Endothelial cell of umbilical vein (primary cell): ENCODE measurements around the gene COX18. TPM values are rescaled to one million over a fixed set of nuclear protein-coding genes. Genes with fewer than 3 reads are reported as not detected.

ENCODE experiments used
- BruUV-seq: library from RNA; stranded (reverse); fragments of 400-500 nt; replicated peaks from 2 replicates; lab custom pipeline; 2021; lab: Mats Ljungman, UMichigan
- CTCF ChIA-PET: fragments of 300-600, 350-600 bp; sonication (Branson Sonifier 250); formaldehyde crosslinking; loops from one replicate; lab custom pipeline; 2021; ENCODE audit warnings: antibody characterized with exemption, inconsistent platforms; lab: Charles Lee
- POLR2A ChIA-PET: fragments of 300-600, 350-600 bp; sonication (Branson Sonifier 250); formaldehyde crosslinking; loops from one replicate; lab custom pipeline; 2021; ENCODE audit warnings: antibody characterized with exemption, inconsistent platforms; lab: Charles Lee
- DNase-seq: peaks from one replicate; pipeline ENCODE4 v3.0.0-alpha.2; 2011; ENCODE audit warnings: low read depth, low spot score
- FAIRE-seq: peaks from 2 replicates; lab custom pipeline; 2011; peaks lifted over from hg19 to GRCh38; lab: Jason Lieb, UNC
- H2AFZ ChIP-seq: 2 replicates; pipeline ENCODE4 v1.6.0; 2012; ENCODE audit warnings: low read depth, low read length, control low read depth, inconsistent platforms
- H3K27ac ChIP-seq: 2 replicates; pipeline ENCODE4 v1.5.1; 2011; ENCODE audit warnings: low read depth, mild to moderate bottlenecking, control low read depth, low read length, moderate library complexity; ENCODE audit not compliant: insufficient read depth
- H3K27me3 ChIP-seq, 2 experiments: 2 replicates each; pipeline versions ENCODE4 v1.6.0 to v1.6.1; 2011; ENCODE audit warnings: low read length in 2 of 2, mixed read lengths in 1 of 2; ENCODE audit not compliant: control insufficient read depth in 2 of 2, insufficient read depth in 2 of 2
- H3K36me3 ChIP-seq, 2 experiments: 2 replicates in 1 of 2; 3 replicates in 1 of 2; pipeline ENCODE4 v1.5.1; 2011; ENCODE audit warnings: low read length in 2 of 2, mild to moderate bottlenecking in 1 of 2, moderate library complexity in 1 of 2; ENCODE audit not compliant: control insufficient read depth in 2 of 2, insufficient read depth in 2 of 2; ENCODE audit errors: extremely low read depth in 1 of 2
- H3K4me1 ChIP-seq: 3 replicates; pipeline ENCODE4 v1.5.1; 2011; ENCODE audit warnings: mild to moderate bottlenecking, low read length; ENCODE audit not compliant: control insufficient read depth, insufficient read depth; ENCODE audit errors: extremely low read depth
- H3K4me2 ChIP-seq: 2 replicates; pipeline ENCODE4 v1.6.1; 2011; ENCODE audit warnings: low read length, control low read depth, mixed read lengths; ENCODE audit not compliant: insufficient read depth
- H3K4me3 ChIP-seq, 3 experiments: fragments of 200-600 bp in 1 of 3; sonication (generic), shearing (Covaris generic) in 1 of 3; replicated peaks in 1 of 3; 2 replicates each; pipeline ENCODE4 v1.5.1; 2011 to 2016; ENCODE audit warnings: control low read depth in 3 of 3, low read length in 3 of 3, mild to moderate bottlenecking in 2 of 3, inconsistent platforms in 1 of 3, low read depth in 1 of 3, moderate library complexity in 1 of 3; ENCODE audit not compliant: insufficient read depth in 1 of 3
- H3K79me2 ChIP-seq: 2 replicates; pipeline ENCODE4 v1.6.0; 2012; ENCODE audit warnings: low read length, inconsistent platforms; ENCODE audit not compliant: control insufficient read depth, insufficient read depth
- H3K9ac ChIP-seq: replicated peaks from 2 replicates; pipeline ENCODE3; 2011; ENCODE audit warnings: low read length, control low read depth; ENCODE audit not compliant: insufficient read depth; ENCODE audit errors: extremely low read depth
- H3K9me1 ChIP-seq: replicated peaks from 3 replicates; pipeline ENCODE4 v1.6.0; 2011; ENCODE audit warnings: mild to moderate bottlenecking, low read length; ENCODE audit not compliant: control insufficient read depth, insufficient read depth; ENCODE audit errors: extremely low read depth
- H3K9me3 ChIP-seq: replicated peaks from 2 replicates; pipeline ENCODE4 v1.5.1; 2012; ENCODE audit warnings: low read length, inconsistent platforms; ENCODE audit not compliant: control insufficient read depth, insufficient read depth
- H4K20me1 ChIP-seq: replicated peaks from 2 replicates; pipeline ENCODE3; 2011; ENCODE audit warnings: mild to moderate bottlenecking, low read length; ENCODE audit not compliant: control insufficient read depth, insufficient read depth; ENCODE audit errors: extremely low read depth
- EZH2 ChIP-seq: IDR thresholded peaks from 2 replicates; pipeline ENCODE4 v1.6.1; 2012; ENCODE audit warnings: borderline replicate concordance, low read depth, mild to moderate bottlenecking, moderate library complexity, low read length, inconsistent platforms; ENCODE audit not compliant: severe bottlenecking
- FOS ChIP-seq: IDR thresholded peaks from 2 replicates; pipeline ENCODE4 v1.6.1; 2011; ENCODE audit warnings: mild to moderate bottlenecking, low read length, moderate library complexity, borderline replicate concordance; ENCODE audit not compliant: insufficient read depth
- GATA2 ChIP-seq: IDR thresholded peaks from 2 replicates; pipeline ENCODE4 v1.7.0; 2011; ENCODE audit warnings: low read depth, mild to moderate bottlenecking, moderate library complexity, mixed read lengths, low read length; ENCODE audit not compliant: insufficient read length, insufficient read depth
- JUN ChIP-seq: IDR thresholded peaks from 2 replicates; pipeline ENCODE4 v1.6.1; 2011; ENCODE audit warnings: borderline replicate concordance, low read depth; ENCODE audit not compliant: insufficient read length, insufficient read depth
- MYC ChIP-seq: IDR thresholded peaks from one replicate; pipeline ENCODE4 v1.6.1; 2011; ENCODE audit warnings: mild to moderate bottlenecking, low read depth, low read length
- POLR2A ChIP-seq: IDR thresholded peaks from 2 replicates; pipeline ENCODE4 v1.6.1; 2012; ENCODE audit warnings: low read depth, mild to moderate bottlenecking, control low read depth, low read length
- POLR2AphosphoS5 ChIP-seq: IDR thresholded peaks from 2 replicates; pipeline ENCODE4 v1.6.1; 2012; ENCODE audit warnings: low read depth, mild to moderate bottlenecking, control low read depth, low read length, moderate library complexity; ENCODE audit not compliant: insufficient read depth
- dilution Hi-C: fragments of 300-500 bp; cut with MboI; formaldehyde crosslinking; loops from one replicate; pipeline ENCODE4 v1.15.0; 2019; ENCODE audit warnings: low sequenced_read_pairs; ENCODE audit not compliant: extremely low pct_ligation_motif_present
- intact Hi-C: fragments of 100-400 bp; cut with micrococcal nuclease; formaldehyde crosslinking; loops from one replicate; pipeline ENCODE4 v1.10.0; 2022
- polyA plus RNA-seq, 4 experiments: library from polyadenylated mRNA; depleted of rRNA in 3 of 4; stranded (reverse) in 3 of 4; unstranded in 1 of 4; fragments of >200 nt; gene quantifications; 2 replicates each; pipeline versions ENCODE4 v1.2.1 to v1.2.3, GENCODE V29; 2011 to 2012; ENCODE audit warnings: missing spikeins in 1 of 4
- total RNA-seq: library from RNA; stranded (reverse); gene quantifications from 2 replicates; pipeline ENCODE4 v1.2.3, GENCODE V29; 2021
- TF ChIP-seq, protein P1 (sequence below): IDR thresholded peaks from 2 replicates; pipeline ENCODE4 v1.6.1; 2011; ENCODE audit not compliant: insufficient read depth, insufficient read length
- TF ChIP-seq, protein P2 (sequence below), 2 donors: IDR thresholded peaks; 1 replicate in 1 of 2; 2 replicates in 1 of 2; pipeline ENCODE4 v1.5.1; 2011; ENCODE audit warnings: low read length in 2 of 2, mild to moderate bottlenecking in 2 of 2, moderate library complexity in 2 of 2, control low read depth in 1 of 2, inconsistent platforms in 1 of 2, low read depth in 1 of 2; ENCODE audit not compliant: insufficient read depth in 1 of 2; ENCODE audit errors: extremely low read depth in 1 of 2

COX18 gene
- total and polyA plus RNA-seq, 2 donors (not counting 3 experiments of a cell fraction or from before 2014, with no cell fraction given): 11.7 to 13.0 TPM

- H4K20me1 ChIP-seq: no peaks in the 10 kb centered on the region
- ChIA-PET CTCF (interaction anchor here (0.6 to 1.2 kb wide), 3 partner anchors 27 to 506 kb away, joined by 3 read pairs; no protein-coding TSS in a partner anchor), POLR2A (no interaction called here)
- intact Hi-C loops: loop anchor here (10.0 kb wide), 1 partner anchor 1277 kb away; no protein-coding TSS in a partner anchor
- DNase-seq: no peak
- no peak overlapping the region for H3K4me3 ChIP-seq
- no peak for TF ChIP-seq POLR2A
- no peak for TF ChIP-seq JUN
- no peak for TF ChIP-seq EZH2
- TF ChIP-seq, protein P1, sequence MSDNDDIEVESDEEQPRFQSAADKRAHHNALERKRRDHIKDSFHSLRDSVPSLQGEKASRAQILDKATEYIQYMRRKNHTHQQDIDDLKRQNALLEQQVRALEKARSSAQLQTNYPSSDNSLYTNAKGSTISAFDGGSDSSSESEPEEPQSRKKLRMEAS: no peak
- no peak for TF ChIP-seq FOS
- TF ChIP-seq MYC: no peak
- TF ChIP-seq, protein P2, sequence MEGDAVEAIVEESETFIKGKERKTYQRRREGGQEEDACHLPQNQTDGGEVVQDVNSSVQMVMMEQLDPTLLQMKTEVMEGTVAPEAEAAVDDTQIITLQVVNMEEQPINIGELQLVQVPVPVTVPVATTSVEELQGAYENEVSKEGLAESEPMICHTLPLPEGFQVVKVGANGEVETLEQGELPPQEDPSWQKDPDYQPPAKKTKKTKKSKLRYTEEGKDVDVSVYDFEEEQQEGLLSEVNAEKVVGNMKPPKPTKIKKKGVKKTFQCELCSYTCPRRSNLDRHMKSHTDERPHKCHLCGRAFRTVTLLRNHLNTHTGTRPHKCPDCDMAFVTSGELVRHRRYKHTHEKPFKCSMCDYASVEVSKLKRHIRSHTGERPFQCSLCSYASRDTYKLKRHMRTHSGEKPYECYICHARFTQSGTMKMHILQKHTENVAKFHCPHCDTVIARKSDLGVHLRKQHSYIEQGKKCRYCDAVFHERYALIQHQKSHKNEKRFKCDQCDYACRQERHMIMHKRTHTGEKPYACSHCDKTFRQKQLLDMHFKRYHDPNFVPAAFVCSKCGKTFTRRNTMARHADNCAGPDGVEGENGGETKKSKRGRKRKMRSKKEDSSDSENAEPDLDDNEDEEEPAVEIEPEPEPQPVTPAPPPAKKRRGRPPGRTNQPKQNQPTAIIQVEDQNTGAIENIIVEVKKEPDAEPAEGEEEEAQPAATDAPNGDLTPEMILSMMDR (IDR thresholded peaks at IDR 0.05; ENCODE audit: extremely low read depth in 1 of 2, insufficient read depth in 1 of 2, low read depth in 1 of 2, low read length in 2 of 2): no peak
- no peak for TF ChIP-seq GATA2
- no peak for TF ChIP-seq POLR2AphosphoS5
- H2AFZ ChIP-seq: no peak overlapping the region
- H3K9me1 ChIP-seq: no peaks in the 10 kb centered on the region
- H3K4me1 ChIP-seq: no peaks in the 10 kb centered on the region
- H3K27ac ChIP-seq: no peak overlapping the region
- no peaks in the 10 kb centered on the region for H3K36me3 ChIP-seq
- dilution Hi-C loops: no loop called here
- H3K9ac ChIP-seq: no peak overlapping the region
- BruUV-seq: no TSS peak
- no peaks in the 10 kb centered on the region for H3K9me3 ChIP-seq
- no peak overlapping the region for H3K4me2 ChIP-seq
- no peak for FAIRE-seq
- no peaks in the 10 kb centered on the region for H3K79me2 ChIP-seq
- H3K27me3 ChIP-seq: no peaks in the 10 kb centered on the region
Measured at GRCh38 chr4:73011629-73011985, 57.9 kb downstream of the COX18 start.
